Keratinocyte (primary cell): ENCODE data around the gene MIER3. TPM values are rescaled to one million over a fixed set of nuclear protein-coding genes. Genes with fewer than 3 reads are reported as not detected.

Experiments used
- DNase-seq: peaks from one replicate; pipeline ENCODE4 v3.0.0-alpha.2; 2011; ENCODE audit warnings: low read depth, missing footprints, low spot score
- FAIRE-seq: peaks from 2 replicates; lab custom pipeline; 2011; peaks lifted over from hg19 to GRCh38; lab: Jason Lieb, UNC
- H2AFZ ChIP-seq: 2 replicates; pipeline ENCODE4 v1.6.0; 2012; ENCODE audit warnings: low read length, control low read depth, inconsistent platforms; ENCODE audit not compliant: control insufficient read depth
- H3K27ac ChIP-seq: 2 replicates; pipeline ENCODE4 v1.5.1; 2011; ENCODE audit warnings: low read length; ENCODE audit not compliant: control insufficient read depth, insufficient read depth
- H3K27me3 ChIP-seq: 3 replicates; pipeline ENCODE4 v1.6.0; 2011; ENCODE audit warnings: low read length; ENCODE audit not compliant: control insufficient read depth, insufficient read depth; ENCODE audit errors: extremely low read depth
- H3K36me3 ChIP-seq, 2 experiments: 2 replicates in 1 of 2; 3 replicates in 1 of 2; pipeline ENCODE4 v1.5.1; 2011; ENCODE audit warnings: low read length in 2 of 2, mild to moderate bottlenecking in 1 of 2; ENCODE audit not compliant: control insufficient read depth in 2 of 2, insufficient read depth in 2 of 2; ENCODE audit errors: extremely low read depth in 1 of 2
- H3K4me1 ChIP-seq: 3 replicates; pipeline ENCODE4 v1.5.1; 2011; ENCODE audit warnings: low read length; ENCODE audit not compliant: control insufficient read depth, insufficient read depth; ENCODE audit errors: extremely low read depth
- H3K4me2 ChIP-seq: 3 replicates; pipeline ENCODE4 v1.6.0; 2011; ENCODE audit warnings: low read depth, low read length; ENCODE audit not compliant: control insufficient read depth, insufficient read depth; ENCODE audit errors: extremely low read depth
- H3K4me3 ChIP-seq, 3 experiments: fragments of 200-600 bp in 1 of 3; sonication (generic) in 1 of 3; 2 replicates in 2 of 3; 3 replicates in 1 of 3; pipeline ENCODE4 v1.5.1; 2011 to 2016; ENCODE audit warnings: low read length in 3 of 3, mild to moderate bottlenecking in 3 of 3, control low read depth in 2 of 3, inconsistent platforms in 1 of 3, low read depth in 1 of 3, mixed read lengths in 1 of 3, mixed run types in 1 of 3, moderate library complexity in 1 of 3; ENCODE audit not compliant: control insufficient read depth in 2 of 3, insufficient read depth in 2 of 3; ENCODE audit errors: extremely low read depth in 1 of 3
- H3K79me2 ChIP-seq: 2 replicates; pipeline ENCODE4 v1.6.0; 2012; ENCODE audit warnings: low read length; ENCODE audit not compliant: control insufficient read depth, insufficient read depth
- H3K9ac ChIP-seq: 3 replicates; pipeline ENCODE4 v1.6.0; 2011; ENCODE audit warnings: low read length; ENCODE audit not compliant: control insufficient read depth, insufficient read depth; ENCODE audit errors: extremely low read depth
- H3K9me1 ChIP-seq: 3 replicates; pipeline ENCODE4 v1.6.0; 2011; ENCODE audit warnings: low read length; ENCODE audit not compliant: control insufficient read depth, insufficient read depth; ENCODE audit errors: extremely low read depth
- H3K9me3 ChIP-seq: 2 replicates; pipeline ENCODE4 v1.5.1; 2012; ENCODE audit warnings: low read depth, low read length; ENCODE audit not compliant: control insufficient read depth
- H4K20me1 ChIP-seq: 3 replicates; pipeline ENCODE4 v1.6.0; 2011; ENCODE audit warnings: low read length; ENCODE audit not compliant: control insufficient read depth, insufficient read depth; ENCODE audit errors: extremely low read depth
- EZH2 ChIP-seq: IDR thresholded peaks from one replicate; pipeline ENCODE4 v1.6.1; 2012; ENCODE audit warnings: inconsistent platforms, mild to moderate bottlenecking, low read length, moderate library complexity
- dilution Hi-C: fragments of 300-500 bp; cut with MboI; formaldehyde crosslinking; loops from one replicate; pipeline ENCODE4 v1.7.0; 2020; ENCODE audit warnings: low sequenced_read_pairs; ENCODE audit not compliant: extremely low pct_ligation_motif_present
- polyA plus RNA-seq, 5 experiments: library from polyadenylated mRNA; depleted of rRNA in 3 of 5; stranded (reverse) in 3 of 5; stranded (forward) in 1 of 5; unstranded in 1 of 5; fragments of >200 nt; gene quantifications; 1 replicate in 1 of 5; 2 replicates in 3 of 5; 3 replicates in 1 of 5; pipeline versions ENCODE4 v1.2.1 to v1.2.3, GENCODE V29; 2011 to 2012; ENCODE audit warnings: missing spikeins in 2 of 5, low read depth in 1 of 5, low replicate concordance in 1 of 5
- TF ChIP-seq, protein P1 (sequence below), 3 experiments: IDR thresholded peaks in 1 of 3; conservative IDR thresholded peaks in 1 of 3; optimal IDR thresholded peaks in 1 of 3; 2 replicates in 2 of 3; 3 replicates in 1 of 3; pipeline versions ENCODE3 to v1.5.1; 2011; ENCODE audit warnings: low read length in 3 of 3, mild to moderate bottlenecking in 3 of 3, moderate library complexity in 2 of 3, control low read depth in 1 of 3, inconsistent platforms in 1 of 3; ENCODE audit not compliant: insufficient read depth in 2 of 3; ENCODE audit errors: extremely low read depth in 1 of 3

Gene MIER3
- polyA plus RNA-seq, 1 donor (not counting 4 experiments of a cell fraction or from before 2014, with no cell fraction given), result 13.3 TPM

DNA sequence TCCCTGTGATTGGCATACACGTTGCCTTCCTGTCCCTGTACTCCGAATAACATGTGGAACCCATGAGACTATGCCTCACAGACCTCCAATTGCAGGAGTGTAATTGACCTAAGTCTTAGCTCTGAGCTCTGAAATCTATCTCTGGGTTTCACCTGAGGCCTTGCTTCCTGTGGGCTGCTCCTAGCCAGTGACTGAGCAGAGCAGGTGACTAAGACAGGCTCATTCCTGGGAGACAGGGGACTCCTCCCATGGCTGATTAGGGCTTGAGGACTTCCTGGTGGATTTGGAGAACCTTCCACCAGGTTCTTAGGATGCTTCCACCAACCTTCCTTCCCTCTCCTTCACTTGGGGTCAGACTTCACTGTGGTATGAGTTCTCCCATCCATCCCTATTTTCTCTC, 22.3 kb upstream of the MIER3 start:
- no peak overlapping the region for H3K27ac ChIP-seq
- H2AFZ ChIP-seq, result no peak overlapping the region
- TF ChIP-seq, protein P1, sequence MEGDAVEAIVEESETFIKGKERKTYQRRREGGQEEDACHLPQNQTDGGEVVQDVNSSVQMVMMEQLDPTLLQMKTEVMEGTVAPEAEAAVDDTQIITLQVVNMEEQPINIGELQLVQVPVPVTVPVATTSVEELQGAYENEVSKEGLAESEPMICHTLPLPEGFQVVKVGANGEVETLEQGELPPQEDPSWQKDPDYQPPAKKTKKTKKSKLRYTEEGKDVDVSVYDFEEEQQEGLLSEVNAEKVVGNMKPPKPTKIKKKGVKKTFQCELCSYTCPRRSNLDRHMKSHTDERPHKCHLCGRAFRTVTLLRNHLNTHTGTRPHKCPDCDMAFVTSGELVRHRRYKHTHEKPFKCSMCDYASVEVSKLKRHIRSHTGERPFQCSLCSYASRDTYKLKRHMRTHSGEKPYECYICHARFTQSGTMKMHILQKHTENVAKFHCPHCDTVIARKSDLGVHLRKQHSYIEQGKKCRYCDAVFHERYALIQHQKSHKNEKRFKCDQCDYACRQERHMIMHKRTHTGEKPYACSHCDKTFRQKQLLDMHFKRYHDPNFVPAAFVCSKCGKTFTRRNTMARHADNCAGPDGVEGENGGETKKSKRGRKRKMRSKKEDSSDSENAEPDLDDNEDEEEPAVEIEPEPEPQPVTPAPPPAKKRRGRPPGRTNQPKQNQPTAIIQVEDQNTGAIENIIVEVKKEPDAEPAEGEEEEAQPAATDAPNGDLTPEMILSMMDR (optimal IDR thresholded peaks at IDR 0.05 in 1 of 3, IDR thresholded peaks at IDR 0.05 in 1 of 3, conservative IDR thresholded peaks at IDR 0.05 in 1 of 3; ENCODE audit: extremely low read depth in 1 of 3, insufficient read depth in 2 of 3, low read length in 3 of 3), result no peak
- TF ChIP-seq EZH2, result no peak
- H3K36me3 ChIP-seq, result no peaks in the 10 kb centered on the region
- FAIRE-seq (no peak), DNase-seq (no peak)
- H3K9me1 ChIP-seq, result no peaks in the 10 kb centered on the region
- H3K9me3 ChIP-seq, result no peaks in the 10 kb centered on the region
- no peak overlapping the region for H3K4me2 ChIP-seq
- no peaks in the 10 kb centered on the region for H3K27me3 ChIP-seq
- H3K79me2 ChIP-seq, result no peaks in the 10 kb centered on the region
- H3K9ac ChIP-seq, result no peak overlapping the region
- H3K4me1 ChIP-seq, result no peaks in the 10 kb centered on the region
- H4K20me1 ChIP-seq, result no peaks in the 10 kb centered on the region
- no peak overlapping the region for H3K4me3 ChIP-seq
- dilution Hi-C loops, result no loop called here

GRCh38 chr5:56973473-56973872, 21.6 kb upstream of the MIER3 start:
- no peak overlapping the region for H3K4me2 ChIP-seq
- H3K4me1 ChIP-seq, result no peaks in the 10 kb centered on the region
- FAIRE-seq (no peak), DNase-seq (no peak)
- no peak overlapping the region for H3K4me3 ChIP-seq
- H3K9me1 ChIP-seq, result no peaks in the 10 kb centered on the region
- no peak overlapping the region for H3K9ac ChIP-seq
- TF ChIP-seq EZH2, result no peak
- TF ChIP-seq, protein P1 (optimal IDR thresholded peaks at IDR 0.05 in 1 of 3, IDR thresholded peaks at IDR 0.05 in 1 of 3, conservative IDR thresholded peaks at IDR 0.05 in 1 of 3; ENCODE audit: extremely low read depth in 1 of 3, insufficient read depth in 2 of 3, low read length in 3 of 3), result no peak
- no peaks in the 10 kb centered on the region for H4K20me1 ChIP-seq
- no peaks in the 10 kb centered on the region for H3K9me3 ChIP-seq
- no peak overlapping the region for H3K27ac ChIP-seq
- H3K79me2 ChIP-seq, result no peaks in the 10 kb centered on the region
- dilution Hi-C loops, result no loop called here
- no peaks in the 10 kb centered on the region for H3K36me3 ChIP-seq
- no peak overlapping the region for H2AFZ ChIP-seq
- no peaks in the 10 kb centered on the region for H3K27me3 ChIP-seq
